Head of caudate nucleus (tissue), 42 donors: ENCODE measurements around the gene KRT82.

Experiments used
- DNase-seq, 42 donors: peaks; one replicate each; pipeline versions ENCODE4 v3.0.0 to v3.0.0-alpha.2; 2020 to 2021; ENCODE audit warnings: mixed read lengths in 7 of 42
- intact Hi-C: fragments of 100-400 bp; cut with DNase I; formaldehyde crosslinking; loops from one replicate; pipeline ENCODE4 v1.15.0; 2022

KRT82 gene

DNA sequence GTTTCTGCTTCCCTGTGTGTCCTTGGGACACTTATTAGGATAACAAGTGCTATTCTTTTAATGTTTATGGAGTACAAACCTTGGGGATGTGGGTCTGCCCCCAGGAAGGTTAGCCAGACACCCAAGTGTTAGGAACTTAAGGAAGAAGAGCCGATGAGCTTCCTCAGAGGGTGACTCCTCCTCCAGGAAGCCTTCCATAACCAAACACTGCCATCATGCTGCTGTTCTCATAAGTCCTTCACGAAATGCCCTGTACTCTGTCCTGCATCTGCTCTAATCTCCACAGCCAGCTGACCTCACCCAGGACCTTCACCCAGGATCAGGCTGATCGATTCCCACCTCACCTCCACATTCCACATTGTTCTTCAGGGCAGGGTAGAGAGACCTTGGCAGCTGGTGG is 37.6 kb downstream of the KRT82 start:
- DNase-seq: no peak
- intact Hi-C loops: no loop called here

DNA sequence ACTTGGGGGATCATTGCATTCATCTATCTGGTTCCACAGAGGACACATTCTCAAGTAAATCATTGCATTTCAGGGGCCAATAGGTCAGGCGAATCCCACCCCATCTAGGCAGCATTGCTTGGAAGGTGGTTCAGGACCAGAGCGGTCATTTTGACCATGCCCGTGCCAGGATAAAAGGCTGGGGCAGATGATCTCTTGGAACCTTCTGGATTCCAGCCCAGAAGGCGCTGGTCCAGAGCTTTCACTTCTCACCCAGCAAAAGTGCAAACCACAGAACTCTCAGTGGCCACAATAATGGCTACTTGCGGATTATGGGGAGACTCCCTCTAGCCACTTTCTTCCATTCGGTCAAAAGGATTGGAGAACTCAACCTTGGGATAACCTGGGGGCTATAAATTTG is 38.3 kb downstream of the KRT82 start:
- intact Hi-C loops: no loop called here
- DNase-seq: no peak

DNA sequence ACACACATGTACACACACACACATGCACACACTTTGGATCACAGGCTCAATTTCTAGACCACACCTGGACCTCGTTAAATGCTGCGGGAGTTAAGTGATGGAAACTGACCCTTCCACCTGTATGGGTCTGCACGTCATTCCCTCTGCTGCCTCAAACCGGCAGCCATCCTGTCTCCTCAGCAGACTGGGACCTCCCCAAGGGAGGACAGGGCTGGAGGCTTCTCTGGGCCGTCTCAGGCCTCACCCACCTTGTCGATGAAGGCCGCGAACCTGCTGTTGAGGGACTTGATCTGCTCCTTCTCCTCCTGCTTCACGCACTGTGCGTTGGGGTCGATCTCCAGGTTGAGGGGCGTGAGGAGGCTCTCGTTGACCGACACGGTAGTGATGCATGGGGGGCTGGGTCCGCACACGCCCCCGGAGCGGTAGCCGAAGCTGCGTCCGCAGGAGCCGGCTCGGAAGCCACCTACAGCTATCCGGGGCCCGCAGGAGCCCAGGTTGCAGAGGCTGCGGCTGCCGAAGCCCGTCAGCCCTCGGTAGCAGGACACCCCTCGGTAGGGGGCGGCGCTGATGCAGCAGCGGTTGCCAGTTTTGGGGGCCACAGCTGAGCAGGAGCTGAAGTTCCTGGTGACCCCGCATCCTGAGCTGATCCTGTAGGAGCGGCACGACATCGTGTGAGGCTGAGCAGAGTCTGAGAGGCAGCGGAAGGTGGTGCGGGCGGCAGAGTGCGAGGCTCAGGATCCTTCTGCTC is 39.2 kb downstream of the KRT82 start, which contains the start of gene KRT85:
Gene KRT85, minus strand, starts transcription at position 744 of the 748 bp plus-strand sequence. Its CDS starts 76 bp downstream, at position 668.
- no peak for DNase-seq
- intact Hi-C loops: no loop called here

DNA sequence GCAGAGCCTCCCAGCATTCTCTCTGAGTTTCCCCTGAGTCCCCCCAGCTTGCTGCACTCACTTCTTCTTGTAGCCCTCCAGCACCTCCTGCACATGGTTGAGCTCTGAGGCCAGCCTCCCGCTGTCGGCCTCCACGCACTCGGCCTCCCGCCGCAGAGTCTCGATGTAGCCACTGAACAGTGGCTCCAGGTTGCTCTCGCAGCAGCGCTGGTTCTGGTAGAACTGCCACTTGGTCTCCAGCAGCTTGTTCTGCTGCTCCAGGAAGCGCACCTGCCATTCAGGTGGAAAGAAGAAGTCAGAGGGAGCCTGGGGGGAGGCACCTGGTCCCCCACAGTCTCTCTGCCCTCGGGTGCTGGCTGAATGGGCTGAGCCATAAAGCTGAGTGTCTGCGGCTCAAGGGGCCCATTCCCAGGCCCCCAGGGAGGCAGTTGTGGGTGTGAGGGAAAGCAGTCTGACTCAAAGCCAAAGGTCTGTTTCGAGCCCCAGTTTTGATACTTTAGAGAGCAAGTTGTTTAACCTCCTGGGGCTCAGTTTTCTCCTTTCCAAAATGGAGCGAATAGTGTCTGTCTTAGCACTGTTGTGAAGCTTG is 41.1 kb downstream of the KRT82 start:
- intact Hi-C loops: no loop called here
- DNase-seq: no peak

DNA sequence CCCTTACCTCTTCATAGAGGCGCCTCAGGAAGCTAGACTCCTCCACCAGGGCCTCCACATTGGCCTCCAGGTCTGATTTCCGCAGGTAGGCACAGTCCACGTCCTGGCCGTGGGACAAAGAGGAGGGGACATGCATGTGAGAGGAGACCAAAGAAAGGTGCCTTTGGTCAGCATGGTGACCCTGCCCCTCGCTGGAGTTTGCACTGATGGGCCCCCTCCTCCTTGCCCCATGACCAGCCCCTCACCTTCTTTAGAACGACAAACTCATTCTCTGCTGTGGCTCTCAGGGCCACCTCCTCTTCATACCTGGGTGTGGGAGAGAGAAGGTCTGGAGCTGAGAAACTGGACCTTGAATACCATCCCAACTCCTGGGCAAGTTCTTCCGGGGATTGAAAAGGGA is 42.1 kb downstream of the KRT82 start:
- DNase-seq: no peak
- intact Hi-C loops: no loop called here

DNA sequence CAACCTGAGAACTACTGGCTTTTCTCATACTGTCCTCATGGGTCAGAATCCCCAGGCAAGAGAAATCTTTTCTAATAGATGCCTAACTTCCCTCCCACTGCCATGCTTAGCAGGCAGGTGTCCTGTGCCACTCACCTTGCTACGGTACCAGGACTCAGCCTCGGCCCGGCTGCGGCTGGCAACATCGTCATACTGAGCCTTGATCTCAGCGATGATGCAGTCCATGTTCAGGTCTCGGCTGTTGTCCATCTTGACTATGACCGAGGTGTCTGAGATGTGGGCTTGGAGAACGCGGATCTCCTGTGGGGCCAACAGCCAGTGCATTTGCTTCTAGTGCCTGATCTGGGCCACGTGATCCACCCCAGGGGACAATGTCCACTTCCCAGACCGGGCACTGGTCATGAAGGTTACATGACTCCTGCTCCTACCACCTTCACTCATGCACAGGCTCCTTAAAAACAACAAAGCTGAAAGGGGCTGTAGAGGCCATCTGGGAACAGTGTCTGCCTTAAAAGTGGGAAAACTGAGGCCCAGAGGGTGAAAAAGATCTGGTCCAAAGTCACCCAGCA is 42.9 kb downstream of the KRT82 start:
- no peak for DNase-seq
- intact Hi-C loops: no loop called here

DNA sequence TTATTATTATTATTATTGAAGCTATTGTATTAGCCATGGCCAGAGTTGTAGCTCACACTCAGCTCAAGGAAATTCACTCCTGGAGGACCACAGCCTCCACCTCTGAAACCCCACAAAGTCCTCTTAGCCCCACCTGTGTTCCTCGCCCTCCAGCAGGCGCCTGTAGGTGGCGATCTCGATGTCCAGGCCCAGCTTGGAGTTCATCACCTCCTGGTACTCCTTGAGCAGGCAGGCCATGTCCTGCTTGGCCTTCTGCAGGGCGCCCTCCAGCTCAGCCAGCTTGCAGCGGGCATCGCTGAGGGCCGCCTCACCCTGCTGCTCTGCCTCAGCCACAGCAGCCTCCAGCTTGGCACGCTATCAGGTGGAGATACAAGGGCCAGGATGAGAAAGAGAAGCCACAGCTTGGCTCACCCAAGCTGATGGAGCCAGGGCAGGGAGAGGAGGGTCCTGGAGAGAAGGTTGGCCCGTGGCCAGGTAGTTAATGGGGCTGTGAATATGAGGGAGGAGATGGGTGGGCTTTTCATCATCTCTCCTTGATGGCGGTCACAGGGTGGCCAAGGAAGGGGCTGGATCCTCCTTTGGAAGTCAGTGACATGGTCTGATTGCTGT is 43.9 kb downstream of the KRT82 start:
- no peak for DNase-seq
- intact Hi-C loops: no loop called here

DNA sequence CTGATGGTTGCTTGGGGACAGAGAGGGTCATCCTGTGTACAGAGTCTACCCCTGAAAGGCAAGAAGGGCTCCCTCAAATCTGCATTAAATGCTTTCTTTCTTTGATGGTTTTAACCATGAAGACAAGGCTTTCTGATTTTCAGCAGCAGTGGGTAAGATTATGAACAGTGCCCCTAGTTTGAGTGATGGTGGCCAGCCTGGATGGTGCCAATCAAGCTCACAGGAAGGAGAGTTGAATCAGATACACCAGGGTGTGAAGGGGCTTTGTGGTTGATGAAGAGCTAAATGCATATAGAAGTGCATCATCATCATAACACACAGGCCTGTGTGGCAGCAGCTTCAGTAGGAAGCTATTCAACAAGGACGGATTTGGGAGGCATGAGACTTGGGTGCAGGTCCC is 44.6 kb downstream of the KRT82 start:
- DNase-seq: no peak
- intact Hi-C loops: no loop called here

DNA sequence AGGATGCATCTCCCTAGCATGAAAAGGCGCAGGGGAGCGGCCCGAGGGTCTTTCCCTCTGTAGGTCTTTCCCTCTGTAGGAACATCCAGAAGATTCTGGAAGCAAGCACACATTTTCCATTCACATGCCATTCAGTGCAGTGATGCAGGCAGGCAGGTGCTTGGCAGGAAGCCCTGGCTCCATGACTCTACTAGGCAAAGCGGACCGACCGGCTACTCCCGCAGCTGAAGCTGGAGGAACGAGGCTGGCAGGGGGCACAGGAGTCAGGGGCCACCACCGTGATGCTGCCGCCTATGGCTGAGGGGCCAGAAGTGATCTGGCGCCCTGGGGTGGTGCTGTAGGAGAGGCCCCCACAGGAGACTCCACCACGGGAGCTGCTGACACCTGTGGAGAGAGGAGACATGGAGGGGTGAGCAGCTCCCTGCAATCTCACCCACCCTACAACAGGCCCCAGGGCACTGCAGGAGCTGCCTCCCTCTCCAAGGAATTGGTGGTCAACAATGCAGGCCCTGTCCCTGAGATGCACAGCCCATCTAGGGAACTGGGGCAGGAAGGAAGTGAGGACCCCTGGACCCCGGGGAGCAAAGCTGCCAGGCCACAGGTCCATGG is 45.4 kb downstream of the KRT82 start:
- DNase-seq: peak in 1 of 42 donors; percentile 27
- intact Hi-C loops: no loop called here

DNA sequence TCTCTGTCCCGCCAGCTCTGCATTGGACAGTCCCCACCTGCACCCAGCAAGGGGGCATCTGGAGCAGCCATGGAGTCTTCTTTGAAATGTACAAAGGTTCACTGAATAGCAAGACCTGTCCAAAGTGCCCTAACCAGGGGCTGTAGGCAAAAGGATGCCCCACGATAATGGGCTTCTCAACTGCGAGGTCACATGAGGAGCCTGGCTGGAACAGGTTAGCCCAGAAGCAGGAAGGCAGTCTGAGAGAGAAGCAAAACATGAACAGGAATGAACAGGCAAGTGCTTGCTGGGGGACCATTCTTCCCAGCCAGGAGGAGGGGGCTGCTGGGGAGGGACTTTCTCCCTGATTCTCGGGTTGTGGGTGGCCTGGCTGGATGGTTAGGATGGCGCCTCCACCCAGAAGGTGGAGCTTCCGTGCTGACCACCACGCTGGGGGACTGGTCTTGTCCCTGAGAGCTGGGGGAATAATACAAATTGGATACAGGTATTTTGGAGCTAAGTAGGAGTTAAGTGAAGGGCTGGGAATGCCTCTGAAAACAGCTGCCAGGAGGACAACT is 46.0 kb downstream of the KRT82 start:
- intact Hi-C loops: no loop called here
- no peak for DNase-seq

DNA sequence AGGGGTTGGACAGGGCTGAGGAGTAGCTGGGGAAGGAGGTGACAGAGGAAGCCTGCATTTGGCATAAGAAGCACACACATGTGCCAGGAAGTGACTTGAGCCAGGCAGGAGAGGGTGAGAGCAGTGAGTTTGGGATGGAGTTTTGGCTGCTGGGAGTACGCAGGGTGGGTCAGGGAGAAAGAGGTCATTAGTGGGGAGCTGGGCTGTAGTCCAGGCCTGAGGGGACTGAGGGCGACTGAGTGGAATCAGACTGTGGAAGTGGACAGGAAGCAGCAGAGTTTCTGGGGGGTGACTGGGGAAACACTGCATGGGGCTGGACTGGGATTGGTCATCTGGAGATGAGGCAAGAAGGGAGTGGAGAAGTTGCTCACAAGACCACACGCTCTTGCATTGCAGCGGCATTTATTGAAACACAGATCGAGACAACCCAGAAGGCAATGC is 46.5 kb downstream of the KRT82 start:
- intact Hi-C loops: no loop called here
- peak in 3 of 42 donors; percentile 1 to 19 (median 9) for DNase-seq

DNA sequence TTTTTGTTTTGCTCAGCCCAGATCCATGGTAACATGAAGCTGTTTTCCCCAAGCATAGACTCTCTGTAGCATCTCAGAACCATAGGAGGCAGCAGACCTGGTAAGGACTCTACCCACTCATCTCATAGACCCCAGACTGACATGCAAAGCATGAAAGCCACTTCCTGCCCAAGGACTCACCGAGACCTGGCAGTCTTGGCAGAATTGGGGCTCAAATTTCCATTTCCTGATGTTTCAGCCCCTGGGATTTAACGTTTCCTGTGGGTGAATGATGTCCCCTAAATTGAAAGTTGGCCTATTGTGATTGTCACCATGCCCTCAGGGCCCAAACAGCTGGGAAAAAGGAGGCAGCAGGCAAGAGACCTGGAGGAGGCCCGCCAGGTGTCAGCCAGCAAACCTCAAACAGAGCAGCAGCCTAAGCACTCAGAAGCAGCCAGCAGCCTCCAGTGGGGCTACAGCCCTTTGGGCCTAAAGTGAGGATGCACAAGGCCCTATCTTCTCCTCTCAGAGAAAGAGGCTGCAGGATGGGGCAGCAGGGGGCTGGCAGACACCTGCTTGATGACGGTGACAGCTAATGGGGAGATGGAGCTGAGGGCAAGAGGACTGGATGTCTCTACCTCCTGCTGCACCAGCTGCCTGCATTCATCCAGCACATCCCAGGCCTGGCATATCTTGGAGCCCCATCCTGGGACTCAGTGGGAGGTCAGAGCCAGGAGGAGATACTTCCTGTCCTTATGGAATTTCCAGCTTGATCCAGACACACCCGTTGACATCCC is 47.4 kb downstream of the KRT82 start:
- peak in 2 of 42 donors; percentile 9 to 18 for DNase-seq
- intact Hi-C loops: no loop called here

DNA sequence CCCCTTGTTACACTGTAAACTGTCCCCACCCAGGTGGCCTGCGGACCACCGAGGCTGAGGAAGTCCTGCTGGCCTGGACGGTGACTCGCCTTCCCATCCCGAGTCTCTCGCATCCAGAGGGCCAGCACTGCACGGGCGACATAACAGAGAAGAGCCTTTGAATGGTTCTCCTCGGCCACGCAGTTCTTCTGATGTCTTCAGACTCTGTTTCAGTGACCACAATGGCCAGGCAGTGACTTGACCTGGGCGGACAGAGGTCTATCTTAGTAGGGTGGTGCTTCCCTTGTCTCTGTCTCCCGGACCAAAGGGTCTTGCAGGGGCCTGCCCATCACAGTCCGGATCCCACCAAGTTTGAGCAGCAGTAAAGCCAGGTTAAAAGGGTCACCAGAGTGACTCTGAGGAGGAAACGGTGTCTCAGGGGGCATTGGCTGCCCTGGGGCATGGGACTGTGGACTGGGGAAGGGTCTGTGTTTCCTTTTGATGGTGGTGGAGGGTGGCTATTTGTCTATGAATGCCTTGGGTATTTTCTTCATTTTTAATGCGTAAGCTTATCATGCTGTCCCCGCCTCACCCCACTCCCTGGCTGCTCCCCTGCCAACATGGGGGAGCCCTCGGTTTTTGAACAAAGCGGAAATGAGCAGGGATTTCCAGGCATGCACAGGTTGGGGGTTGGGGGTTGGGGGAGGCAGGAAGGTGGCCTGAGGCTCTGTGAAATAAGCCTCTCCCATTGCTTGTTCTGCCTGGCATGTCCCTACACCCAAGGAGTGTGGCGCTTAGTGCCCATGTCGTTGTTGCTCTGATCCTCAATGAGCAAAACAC is 49.2 kb downstream of the KRT82 start:
- DNase-seq: peak in 1 of 42 donors; percentile 9
- intact Hi-C loops: no loop called here

DNA sequence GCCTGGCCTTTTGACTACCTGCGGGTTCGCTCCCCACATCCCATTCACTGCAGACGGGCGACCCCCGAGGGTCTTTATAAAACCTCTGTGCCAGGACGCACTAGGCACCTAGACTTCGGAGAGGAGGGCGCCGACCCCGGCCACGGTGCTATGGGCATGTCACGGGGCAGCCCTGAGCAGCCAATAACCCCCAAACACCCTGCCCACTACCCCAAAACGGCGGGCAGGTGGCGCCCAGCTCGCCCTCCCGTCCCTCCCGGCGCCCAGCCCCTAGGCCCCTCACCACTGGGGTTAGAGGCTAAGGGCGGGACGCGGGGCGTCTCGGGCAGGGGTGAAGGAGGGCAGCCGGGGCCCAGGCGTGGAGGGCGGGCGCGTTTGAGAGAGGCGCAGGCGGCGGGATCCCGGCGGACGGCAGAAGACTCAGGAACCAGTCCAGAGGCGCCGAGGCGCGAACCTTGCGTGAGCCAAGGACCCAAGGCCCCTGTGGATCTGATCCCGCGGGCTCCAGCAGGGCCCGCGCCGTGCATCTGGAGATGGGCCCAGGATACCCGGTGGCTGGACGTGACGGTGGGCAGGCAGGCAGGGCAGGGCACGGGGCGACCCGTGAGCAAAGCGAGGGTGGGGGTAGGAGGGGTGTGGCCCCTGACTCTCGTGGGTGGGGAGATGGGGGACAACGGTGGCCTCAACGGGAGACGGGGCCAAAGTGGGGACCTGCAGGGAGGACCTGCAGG is 49.9 kb downstream of the KRT82 start:
- peak in 2 of 42 donors; percentile 17 to 30 for DNase-seq
- intact Hi-C loops: no loop called here

DNA sequence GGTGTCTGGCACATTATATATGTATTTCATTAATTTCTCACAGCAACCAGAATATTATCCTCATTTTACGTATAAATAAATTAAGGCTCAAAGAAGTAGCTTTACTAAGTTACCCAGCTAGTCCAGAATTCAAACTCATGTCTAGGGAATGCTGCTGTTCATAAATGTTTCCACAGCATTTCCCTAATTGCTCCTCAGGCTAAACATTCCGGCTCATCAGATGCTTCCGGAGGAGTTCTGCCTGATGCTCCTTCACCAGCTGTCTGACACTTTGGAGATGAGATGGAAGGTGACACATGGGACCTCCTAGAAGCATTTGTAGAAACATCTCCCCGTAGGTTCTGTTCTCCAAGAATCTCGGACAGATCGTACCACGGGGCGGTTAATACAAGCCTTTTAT is 51.0 kb downstream of the KRT82 start:
- peak in 2 of 42 donors; percentile 4 to 7 for DNase-seq
- intact Hi-C loops: no loop called here

DNA sequence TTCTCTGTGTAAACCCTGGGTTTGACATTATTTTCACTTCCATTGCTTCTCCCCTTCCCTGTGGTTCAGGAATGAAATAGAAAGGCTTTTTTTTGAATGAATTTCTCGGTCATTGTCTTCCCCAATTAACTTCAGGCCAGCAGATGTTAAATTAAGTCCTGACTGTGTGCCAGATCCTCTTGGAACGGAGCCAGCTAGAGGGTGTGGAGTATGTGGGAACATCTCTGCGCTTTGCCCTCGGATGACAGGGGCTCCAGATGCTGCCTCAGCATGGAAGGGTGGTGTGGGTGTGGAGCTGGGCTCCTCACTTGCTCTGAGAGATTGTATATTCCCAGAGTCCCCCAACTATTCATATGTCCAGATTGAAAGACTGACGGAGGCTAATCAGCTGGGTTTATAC is 51.9 kb downstream of the KRT82 start:
- intact Hi-C loops: no loop called here
- DNase-seq: peak in 3 of 42 donors; percentile 23 to 30 (median 28)

DNA sequence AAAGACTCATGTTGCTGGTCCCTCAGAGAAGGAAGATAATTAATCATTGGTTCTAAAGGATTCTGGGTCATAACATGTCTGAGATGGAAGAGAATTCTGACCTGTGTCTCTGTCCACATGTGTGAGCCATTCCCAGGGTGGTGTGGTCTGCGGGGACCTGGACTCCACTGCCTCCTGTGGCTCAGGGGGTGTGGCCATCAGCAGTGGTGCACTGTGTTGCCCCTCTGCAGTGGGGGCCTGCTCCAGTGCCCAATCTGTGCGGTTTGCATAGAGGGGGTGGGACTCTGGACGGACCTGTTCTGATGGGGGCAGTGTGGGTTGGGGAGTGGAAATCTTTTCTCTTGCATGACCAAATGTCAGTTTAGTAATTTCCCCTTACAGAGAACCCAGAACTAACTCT is 52.4 kb downstream of the KRT82 start:
- DNase-seq: peak in 3 of 42 donors; percentile 1 to 27 (median 9)
- intact Hi-C loops: no loop called here
